ENCODE data around the gene CTSL. TPM values are rescaled to one million over a fixed set of nuclear protein-coding genes. Genes with fewer than 3 reads are reported as not detected.

CTSL gene
- total RNA-seq, 1 donor from 2014 or later: 38.6 TPM

DNA sequence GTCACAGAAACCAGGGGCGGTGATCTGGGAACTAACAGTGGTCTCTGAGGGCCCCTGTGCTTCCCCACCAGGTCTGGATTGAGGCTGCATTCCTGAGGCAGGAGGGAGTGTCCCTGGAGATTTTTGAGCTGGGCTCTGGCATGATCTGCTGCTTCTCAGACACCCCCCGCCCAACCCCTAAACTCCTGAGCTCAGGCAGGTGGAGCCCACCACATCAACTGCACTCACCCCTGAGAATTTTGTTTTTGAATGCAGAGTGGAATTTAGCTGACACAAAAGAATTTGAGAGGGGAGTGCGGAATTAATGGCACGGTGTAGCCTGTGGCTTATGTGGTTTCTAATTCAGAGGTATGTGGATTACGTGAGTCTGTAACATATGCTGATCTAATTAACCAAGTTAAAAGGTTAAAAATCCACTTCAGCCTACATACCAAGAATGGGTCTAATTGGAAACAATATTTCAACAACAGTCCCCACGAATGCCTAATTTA lies 23.9 kb upstream of the CTSL start:
- TF ChIP-seq, protein P1, sequence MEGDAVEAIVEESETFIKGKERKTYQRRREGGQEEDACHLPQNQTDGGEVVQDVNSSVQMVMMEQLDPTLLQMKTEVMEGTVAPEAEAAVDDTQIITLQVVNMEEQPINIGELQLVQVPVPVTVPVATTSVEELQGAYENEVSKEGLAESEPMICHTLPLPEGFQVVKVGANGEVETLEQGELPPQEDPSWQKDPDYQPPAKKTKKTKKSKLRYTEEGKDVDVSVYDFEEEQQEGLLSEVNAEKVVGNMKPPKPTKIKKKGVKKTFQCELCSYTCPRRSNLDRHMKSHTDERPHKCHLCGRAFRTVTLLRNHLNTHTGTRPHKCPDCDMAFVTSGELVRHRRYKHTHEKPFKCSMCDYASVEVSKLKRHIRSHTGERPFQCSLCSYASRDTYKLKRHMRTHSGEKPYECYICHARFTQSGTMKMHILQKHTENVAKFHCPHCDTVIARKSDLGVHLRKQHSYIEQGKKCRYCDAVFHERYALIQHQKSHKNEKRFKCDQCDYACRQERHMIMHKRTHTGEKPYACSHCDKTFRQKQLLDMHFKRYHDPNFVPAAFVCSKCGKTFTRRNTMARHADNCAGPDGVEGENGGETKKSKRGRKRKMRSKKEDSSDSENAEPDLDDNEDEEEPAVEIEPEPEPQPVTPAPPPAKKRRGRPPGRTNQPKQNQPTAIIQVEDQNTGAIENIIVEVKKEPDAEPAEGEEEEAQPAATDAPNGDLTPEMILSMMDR (IDR thresholded peaks at IDR 0.05; ENCODE audit: unreplicated experiment): no peak
- no peaks in the 10 kb centered on the region for H3K4me1 Mint-ChIP-seq (ENCODE audit: low read depth)
- no peak for DNase-seq (ENCODE audit: low spot score, unreplicated experiment)
- no peak overlapping the region for H3K4me3 Mint-ChIP-seq (ENCODE audit: low read depth)
- H3K9me3 Mint-ChIP-seq (ENCODE audit: low read depth): no peaks in the 10 kb centered on the region
- peak overlapping the region; percentile 75 for H3K27ac Mint-ChIP-seq
- H3K27me3 Mint-ChIP-seq: no peaks in the 10 kb centered on the region
- peaks cover 32% of the 10 kb centered on the region for H3K36me3 Mint-ChIP-seq (ENCODE audit: insufficient read depth)

DNA sequence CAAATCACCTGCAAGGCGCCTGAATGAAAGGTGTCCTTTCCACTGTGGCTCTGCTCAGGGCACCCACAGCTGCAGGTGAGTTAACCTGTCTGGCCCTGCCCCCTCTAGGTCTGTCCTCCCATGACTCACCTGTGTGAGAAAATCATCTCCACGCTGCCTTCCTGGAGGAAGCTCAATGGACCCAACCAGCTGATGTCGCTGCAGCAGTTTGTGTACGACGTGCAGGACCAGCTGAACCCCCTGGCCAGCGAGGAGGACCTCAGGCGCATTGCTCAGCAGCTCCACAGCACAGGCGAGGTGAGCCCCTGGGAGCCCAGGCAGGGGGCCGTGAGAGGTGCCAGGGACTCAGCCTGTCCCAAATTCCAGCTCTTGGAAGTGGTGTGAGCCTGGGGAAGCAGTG lies 23.0 kb upstream of the CTSL start:
- TF ChIP-seq, protein P1 (IDR thresholded peaks at IDR 0.05; ENCODE audit: unreplicated experiment): no peak
- peaks cover 30% of the 10 kb centered on the region for H3K36me3 Mint-ChIP-seq (ENCODE audit: insufficient read depth)
- no peak for DNase-seq (ENCODE audit: low spot score, unreplicated experiment)
- no peak overlapping the region for H3K4me3 Mint-ChIP-seq (ENCODE audit: low read depth)
- H3K27ac Mint-ChIP-seq: peak overlapping the region; percentile 62
- H3K27me3 Mint-ChIP-seq: no peaks in the 10 kb centered on the region
- no peaks in the 10 kb centered on the region for H3K9me3 Mint-ChIP-seq (ENCODE audit: low read depth)
- no peaks in the 10 kb centered on the region for H3K4me1 Mint-ChIP-seq (ENCODE audit: low read depth)

DNA sequence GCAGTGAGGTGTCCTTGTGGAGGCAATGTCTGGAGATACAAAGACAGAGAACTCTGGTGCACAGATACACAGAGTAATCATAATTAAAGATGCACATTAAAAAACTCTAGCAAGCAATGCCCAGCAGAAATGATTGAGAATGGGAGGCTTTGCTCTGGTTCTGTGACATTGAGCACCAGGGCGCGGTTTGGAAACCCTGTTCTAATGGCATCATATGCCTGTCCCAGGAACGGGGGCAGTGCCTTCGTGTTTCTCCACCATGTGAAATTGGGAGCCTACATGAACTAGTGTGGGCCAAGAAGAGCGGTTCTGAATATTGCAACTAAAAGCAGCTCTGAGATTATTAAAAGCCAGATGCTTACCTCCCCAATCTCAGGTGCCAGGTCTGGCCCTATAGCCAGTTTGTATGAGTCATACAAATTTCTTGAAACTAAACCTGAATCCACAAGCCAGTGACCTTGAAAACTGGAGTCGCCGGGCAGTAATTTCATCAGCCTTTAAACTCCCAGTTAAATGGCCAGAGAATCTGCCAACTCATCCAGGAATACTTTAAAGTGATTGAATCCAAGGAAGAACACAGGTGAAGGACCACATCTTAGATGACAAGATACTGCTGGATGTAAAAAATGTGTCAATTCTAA lies 22.2 kb upstream of the CTSL start:
- Mint-ChIP-seq H3K27me3 (no peaks in the 10 kb centered on the region), H3K4me3 (ENCODE audit: low read depth) (no peak overlapping the region), H3K27ac (peak overlapping the region; percentile 48), H3K4me1 (ENCODE audit: low read depth) (no peaks in the 10 kb centered on the region), H3K9me3 (ENCODE audit: low read depth) (no peaks in the 10 kb centered on the region), H3K36me3 (ENCODE audit: insufficient read depth) (peaks cover 28% of the 10 kb centered on the region)
- TF ChIP-seq, protein P1 (IDR thresholded peaks at IDR 0.05; ENCODE audit: unreplicated experiment): no peak
- DNase-seq (ENCODE audit: low spot score, unreplicated experiment): no peak

DNA sequence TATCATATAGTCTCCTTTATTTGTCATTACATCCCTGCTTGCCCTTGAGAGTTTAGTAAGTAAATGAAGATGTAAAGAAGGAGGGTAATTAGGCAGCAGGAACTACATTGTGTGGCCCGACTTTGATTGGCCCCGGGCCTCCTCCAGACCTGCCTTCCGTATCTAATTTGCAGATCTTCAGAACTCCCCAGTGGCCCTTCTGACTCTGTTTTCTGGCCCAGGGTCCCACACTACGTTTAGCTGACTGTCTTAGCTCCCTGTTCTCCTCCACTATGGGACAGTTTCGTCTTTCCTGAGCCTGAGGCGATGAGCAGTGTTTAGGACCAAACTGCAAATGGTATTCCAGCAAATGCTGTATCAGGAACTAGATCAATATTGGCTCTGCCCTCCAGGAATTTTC lies 21.6 kb upstream of the CTSL start:
- Mint-ChIP-seq H3K4me3 (ENCODE audit: low read depth) (no peak overlapping the region), H3K4me1 (ENCODE audit: low read depth) (no peaks in the 10 kb centered on the region), H3K27me3 (no peaks in the 10 kb centered on the region), H3K27ac (peak overlapping the region; percentile 5), H3K36me3 (ENCODE audit: insufficient read depth) (peaks cover 26% of the 10 kb centered on the region), H3K9me3 (ENCODE audit: low read depth) (no peaks in the 10 kb centered on the region)
- no peak for DNase-seq (ENCODE audit: low spot score, unreplicated experiment)
- TF ChIP-seq, protein P1 (IDR thresholded peaks at IDR 0.05; ENCODE audit: unreplicated experiment): no peak

DNA sequence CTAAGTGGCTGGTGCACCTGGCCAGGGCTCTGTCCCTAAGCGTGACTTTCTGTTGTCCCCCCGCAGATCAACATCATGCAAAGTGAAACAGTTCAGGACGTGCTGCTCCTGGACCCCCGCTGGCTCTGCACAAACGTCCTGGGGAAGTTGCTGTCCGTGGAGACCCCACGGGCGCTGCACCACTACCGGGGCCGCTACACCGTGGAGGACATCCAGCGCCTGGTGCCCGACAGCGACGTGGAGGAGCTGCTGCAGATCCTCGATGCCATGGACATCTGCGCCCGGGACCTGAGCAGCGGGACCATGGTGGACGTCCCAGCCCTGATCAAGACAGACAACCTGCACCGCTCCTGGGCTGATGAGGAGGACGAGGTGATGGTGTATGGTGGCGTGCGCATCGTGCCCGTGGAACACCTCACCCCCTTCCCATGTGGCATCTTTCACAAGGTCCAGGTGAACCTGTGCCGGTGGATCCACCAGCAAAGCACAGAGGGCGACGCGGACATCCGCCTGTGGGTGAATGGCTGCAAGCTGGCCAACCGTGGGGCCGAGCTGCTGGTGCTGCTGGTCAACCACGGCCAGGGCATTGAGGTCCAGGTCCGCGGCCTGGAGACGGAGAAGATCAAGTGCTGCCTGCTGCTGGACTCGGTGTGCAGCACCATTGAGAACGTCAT lies 19.7 kb upstream of the CTSL start:
- Mint-ChIP-seq H3K4me1 (ENCODE audit: low read depth) (no peaks in the 10 kb centered on the region), H3K4me3 (ENCODE audit: low read depth) (no peak overlapping the region), H3K27ac (no peak overlapping the region), H3K9me3 (ENCODE audit: low read depth) (no peaks in the 10 kb centered on the region), H3K36me3 (ENCODE audit: insufficient read depth) (peaks cover 23% of the 10 kb centered on the region), H3K27me3 (no peaks in the 10 kb centered on the region)
- TF ChIP-seq, protein P1 (IDR thresholded peaks at IDR 0.05; ENCODE audit: unreplicated experiment): no peak
- DNase-seq (ENCODE audit: low spot score, unreplicated experiment): no peak

Measured in progenitor cell of endocrine pancreas (in vitro differentiated cells).